ENCODE results near the gene PROK1.
"Not testable (repeated sequence)": the region's sequence is repeated elsewhere in the genome, so short reads cannot be mapped to it uniquely, and the experiment has no call there.

Gene PROK1

GRCh38 chr1:110434946-110435345 lies 16.0 kb upstream of the PROK1 start:
- DNase-seq = no peak

DNA sequence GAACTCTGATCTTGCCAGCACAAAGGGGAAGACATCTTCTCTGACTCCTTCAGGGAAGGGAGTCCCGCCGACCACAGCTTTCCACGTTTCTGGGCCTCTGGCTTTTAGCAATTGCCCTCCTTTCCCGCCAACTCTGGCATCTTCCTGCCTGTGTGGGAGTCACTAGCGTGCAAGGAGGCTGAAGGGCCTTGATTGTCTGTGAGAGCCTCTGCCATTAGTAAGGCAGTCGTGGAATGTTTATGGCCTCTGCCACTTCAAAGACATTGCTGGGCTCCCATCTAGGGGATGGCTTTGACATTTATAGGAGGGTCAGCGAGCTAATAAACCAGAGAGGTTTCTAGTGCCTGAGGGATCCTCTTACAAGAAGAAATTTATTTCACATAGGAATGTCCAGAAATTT lies 14.3 kb upstream of the PROK1 start:
- DNase-seq = no peak

GRCh38 chr1:110437645-110438299 lies 13.2 kb upstream of the PROK1 start:
- DNase-seq = not testable (repeated sequence)

- no peak for DNase-seq
Measured at GRCh38 chr1:110438893-110439292, 12.1 kb upstream of the PROK1 start.

DNA sequence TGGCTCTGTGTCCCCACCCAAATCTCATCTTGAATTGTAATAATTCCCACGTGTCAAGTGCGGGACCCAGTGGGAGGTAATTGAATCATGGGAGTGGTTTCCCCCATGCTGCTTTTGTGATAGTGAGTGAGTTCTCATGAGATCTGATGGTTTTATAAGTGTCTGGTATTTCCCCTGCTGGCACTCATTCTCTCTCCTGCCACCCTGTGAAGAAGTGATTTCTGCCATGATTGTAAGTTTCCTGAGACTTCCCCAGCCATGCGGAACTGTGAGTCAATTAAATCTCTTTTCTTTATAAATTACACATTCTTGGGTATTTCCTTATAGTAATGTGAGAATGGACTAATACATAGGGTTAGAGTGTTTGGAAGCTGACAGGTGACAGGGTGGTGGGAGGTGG lies 11.1 kb upstream of the PROK1 start:
- DNase-seq = not testable (repeated sequence)

GRCh38 chr1:110440877-110441276 lies 10.1 kb upstream of the PROK1 start:
- DNase-seq = no peak

GRCh38 chr1:110441888-110442287 lies 9.1 kb upstream of the PROK1 start:
- no peak for DNase-seq

GRCh38 chr1:110443451-110443850 lies 7.5 kb upstream of the PROK1 start:
- DNase-seq = no peak

GRCh38 chr1:110444561-110444960 lies 6.4 kb upstream of the PROK1 start:
- no peak for DNase-seq

DNA sequence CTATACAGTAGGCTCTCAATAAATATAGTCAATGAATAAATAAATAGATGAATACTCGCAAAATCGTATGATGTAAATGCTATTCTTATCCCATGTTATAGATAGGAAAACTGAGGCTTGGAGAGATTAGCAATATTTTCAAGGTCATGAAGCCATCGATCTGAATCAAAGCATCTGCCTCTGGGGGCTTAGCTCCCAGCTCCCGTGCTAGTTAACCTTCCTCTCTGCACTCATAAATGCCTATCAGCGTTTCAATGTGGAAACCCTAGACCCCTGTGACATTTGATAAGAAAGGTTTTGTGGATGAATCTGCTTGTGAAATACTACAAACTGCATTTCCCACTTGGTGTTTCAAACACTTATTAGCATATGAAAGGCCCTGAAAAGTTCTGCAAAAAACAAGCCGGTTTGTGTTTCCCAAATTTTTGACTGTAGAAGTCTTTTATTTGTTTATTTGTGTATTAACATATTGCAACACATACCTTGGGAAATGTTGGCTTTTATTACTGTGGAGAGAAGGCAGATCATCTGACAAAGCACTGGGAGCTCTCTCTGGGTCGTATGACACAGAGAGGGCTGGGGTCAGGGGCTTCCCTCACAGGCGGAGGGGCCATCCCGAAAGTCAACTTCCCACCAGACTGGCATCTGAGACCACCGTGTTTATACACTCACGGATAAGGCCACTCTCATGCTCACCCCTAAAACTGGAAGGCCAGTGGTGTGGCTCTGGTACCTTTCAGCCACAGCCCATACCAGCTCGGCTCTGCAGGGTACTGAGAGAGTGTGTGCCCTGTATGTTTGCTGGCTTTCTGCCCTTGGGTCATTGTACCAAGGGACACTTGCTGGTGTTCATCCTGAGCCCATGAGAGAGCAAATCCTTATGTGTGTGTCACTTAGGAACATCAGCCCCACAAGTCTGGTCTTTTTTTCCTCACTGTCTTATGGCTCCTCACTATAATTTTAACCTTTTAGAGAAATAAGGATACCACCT lies 993 bp upstream of the PROK1 start:
- no peak for DNase-seq

GRCh38 chr1:110452330-110452729 lies 1.4 kb downstream of the PROK1 start:
- no peak for DNase-seq

- no peak for DNase-seq
Measured at GRCh38 chr1:110453829-110454228, 2.9 kb downstream of the PROK1 start.

GRCh38 chr1:110454328-110454727 lies 3.4 kb downstream of the PROK1 start:
- no peak for DNase-seq

GRCh38 chr1:110455151-110455550 lies 4.2 kb downstream of the PROK1 start:
- no peak for DNase-seq

DNA sequence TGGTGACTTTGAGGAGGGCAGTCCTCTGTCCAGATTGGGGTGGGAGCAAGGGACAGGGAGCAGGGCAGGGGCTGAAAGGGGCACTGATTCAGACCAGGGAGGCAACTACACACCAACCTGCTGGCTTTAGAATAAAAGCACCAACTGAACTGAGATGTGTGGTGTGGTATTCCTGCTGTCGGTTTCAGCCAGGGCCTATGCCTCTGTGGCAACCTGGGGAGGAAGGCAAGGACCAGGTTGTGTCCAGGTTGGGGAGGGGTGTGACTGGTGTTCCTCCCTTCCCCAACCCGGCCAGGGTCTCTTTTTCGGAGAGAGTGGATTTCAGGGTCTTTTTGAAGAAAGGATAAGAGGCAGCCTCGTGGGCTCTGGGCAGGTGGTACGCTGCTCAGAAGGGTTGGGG lies 6.3 kb downstream of the PROK1 start:
- DNase-seq = no peak

- DNase-seq = peak; percentile 79
Measured at GRCh38 chr1:110460253-110461220, 9.6 kb downstream of the PROK1 start.

GRCh38 chr1:110462093-110462492 lies 11.1 kb downstream of the PROK1 start:
- no peak for DNase-seq

DNA sequence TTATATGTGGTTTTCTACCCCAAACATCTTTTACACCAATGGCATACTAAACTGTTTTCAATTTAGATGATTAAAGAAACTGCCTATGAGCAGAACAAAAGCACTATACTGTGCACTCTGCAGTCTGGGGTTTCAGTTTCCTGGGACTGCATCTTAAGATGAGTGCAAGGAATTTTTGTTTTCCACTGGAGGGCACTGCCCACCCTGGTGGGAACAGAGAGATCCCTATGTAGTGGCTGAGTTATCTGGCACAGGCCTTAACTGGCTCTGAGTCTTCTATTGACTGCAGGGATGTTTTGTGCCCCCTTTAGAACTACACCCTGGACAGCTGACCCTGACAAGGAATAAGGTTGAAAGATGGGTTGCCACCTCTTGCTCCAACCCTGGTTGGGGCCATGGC lies 12.0 kb downstream of the PROK1 start:
- no peak for DNase-seq

DNA sequence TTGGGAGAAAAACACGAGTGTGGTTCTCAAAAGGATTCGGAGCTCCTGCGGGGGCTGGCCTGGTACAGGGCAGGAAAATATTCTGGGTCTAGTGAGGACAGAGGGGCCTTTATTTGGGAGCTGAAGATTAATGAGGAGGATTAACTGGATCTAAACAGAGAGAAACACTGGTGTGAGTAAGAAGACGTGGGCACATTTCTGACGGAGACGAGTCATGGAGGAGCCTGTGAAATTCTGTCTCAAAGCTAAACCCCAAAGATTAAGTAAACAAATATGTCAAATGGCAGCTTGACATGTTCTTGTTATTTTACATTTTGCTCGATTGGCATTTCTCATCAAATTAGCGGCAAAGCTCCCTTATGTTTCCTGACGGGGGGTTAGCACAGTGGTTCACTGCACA lies 12.8 kb downstream of the PROK1 start:
- DNase-seq = no peak

GRCh38 chr1:110464340-110464739 lies 13.4 kb downstream of the PROK1 start:
- no peak for DNase-seq

DNA sequence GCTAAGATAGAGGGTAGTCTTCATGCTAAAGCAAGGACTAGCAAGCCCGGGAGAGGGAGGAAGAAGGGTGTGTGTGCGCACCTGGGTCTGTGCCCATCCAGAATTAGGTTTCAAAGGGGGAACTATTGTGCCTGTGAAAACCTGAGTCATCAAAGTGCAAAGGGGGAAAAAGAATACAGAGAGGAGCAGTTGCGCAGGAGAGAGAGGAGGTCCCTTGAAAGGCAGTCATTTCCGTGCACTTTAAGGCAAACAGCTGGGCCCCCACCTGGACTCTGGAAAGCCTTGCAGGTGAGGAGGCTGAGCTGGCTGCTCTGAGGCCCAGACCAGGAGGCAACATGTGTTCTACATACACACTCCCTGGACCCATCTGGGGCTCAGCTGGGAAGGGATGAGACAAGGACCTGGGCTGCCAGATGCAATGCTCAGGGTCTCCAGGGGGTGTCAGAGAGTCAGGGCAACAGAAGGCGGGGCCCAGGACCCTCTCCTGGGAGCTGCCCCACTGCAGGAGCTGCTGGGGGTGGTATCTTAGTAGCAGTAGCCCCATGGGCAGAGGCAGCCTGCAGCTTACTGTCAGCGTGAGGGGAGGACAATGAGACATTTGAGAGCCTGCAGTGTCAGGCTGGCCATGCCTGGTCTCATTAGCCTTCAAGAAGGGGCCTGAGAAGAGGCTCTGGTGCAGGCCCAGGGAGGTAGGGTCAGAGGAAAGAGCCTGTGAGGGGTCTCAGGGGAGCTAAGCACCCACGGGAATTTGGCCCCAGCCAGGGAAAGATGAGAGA lies 14.3 kb downstream of the PROK1 start:
- DNase-seq = no peak

DNA sequence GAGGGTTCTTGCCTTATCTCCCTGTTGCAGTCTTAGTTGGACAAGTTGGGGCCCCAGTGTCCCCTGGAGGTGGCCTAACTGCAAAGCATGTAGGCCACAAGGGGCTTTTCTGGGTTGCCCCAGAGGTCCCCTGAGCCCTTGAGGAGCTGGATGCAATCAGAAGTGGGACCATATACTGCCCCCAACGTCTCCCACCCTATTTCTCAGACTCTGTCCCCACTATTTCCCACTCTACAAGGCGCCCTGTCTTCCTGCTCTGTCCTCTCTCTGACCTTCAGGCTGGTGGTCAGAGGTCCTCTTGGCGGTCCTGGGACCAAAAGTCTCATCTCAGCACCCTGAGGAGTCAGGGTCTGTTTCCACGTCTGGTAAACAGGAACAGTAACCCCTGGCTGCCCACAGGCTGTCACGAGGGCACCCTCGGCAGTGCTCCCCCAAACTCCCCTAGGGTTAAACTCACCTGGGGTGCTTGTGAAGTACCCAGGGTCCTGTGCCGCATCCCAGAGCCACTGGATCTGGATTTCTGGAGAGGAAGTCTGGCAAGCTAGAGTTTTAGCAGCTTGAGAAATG lies 14.9 kb downstream of the PROK1 start:
- DNase-seq = no peak

Data from kidney glomerular epithelial cell (primary cell).